Measurements from ENCODE around the gene TAS2R46.

DNA sequence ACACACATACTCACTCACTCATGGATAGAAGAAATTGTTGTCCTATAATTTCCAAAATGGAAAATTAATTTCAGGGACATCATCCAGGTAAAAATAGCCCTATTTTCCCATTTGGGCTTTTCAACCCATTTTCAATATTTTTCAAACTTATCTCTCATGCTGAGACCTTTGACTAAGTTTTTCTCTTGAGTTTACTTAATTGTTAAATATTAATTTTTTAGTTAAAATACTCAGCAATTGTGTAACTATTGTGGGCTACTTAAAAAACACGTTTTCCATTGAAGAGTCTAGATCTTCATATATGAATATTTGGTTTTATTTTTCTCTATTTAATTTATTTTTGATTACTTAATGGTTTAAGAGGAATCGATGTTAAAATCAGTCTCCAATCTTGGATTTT is 44.2 kb upstream of the TAS2R46 start:
- no peak for TF ChIP-seq POLR2A (IDR thresholded peaks at IDR 0.05; ENCODE audit: extremely low read depth, insufficient read length)
- TF ChIP-seq, protein P1, sequence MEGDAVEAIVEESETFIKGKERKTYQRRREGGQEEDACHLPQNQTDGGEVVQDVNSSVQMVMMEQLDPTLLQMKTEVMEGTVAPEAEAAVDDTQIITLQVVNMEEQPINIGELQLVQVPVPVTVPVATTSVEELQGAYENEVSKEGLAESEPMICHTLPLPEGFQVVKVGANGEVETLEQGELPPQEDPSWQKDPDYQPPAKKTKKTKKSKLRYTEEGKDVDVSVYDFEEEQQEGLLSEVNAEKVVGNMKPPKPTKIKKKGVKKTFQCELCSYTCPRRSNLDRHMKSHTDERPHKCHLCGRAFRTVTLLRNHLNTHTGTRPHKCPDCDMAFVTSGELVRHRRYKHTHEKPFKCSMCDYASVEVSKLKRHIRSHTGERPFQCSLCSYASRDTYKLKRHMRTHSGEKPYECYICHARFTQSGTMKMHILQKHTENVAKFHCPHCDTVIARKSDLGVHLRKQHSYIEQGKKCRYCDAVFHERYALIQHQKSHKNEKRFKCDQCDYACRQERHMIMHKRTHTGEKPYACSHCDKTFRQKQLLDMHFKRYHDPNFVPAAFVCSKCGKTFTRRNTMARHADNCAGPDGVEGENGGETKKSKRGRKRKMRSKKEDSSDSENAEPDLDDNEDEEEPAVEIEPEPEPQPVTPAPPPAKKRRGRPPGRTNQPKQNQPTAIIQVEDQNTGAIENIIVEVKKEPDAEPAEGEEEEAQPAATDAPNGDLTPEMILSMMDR (IDR thresholded peaks at IDR 0.05; ENCODE audit: low read depth, low read length): no peak
- TF ChIP-seq MYC (IDR thresholded peaks at IDR 0.05; ENCODE audit: low read depth, low read length): no peak

Measured in NB4 (cell line).